Measurements from ENCODE around the gene ASPM.

Gene ASPM

GRCh38 chr1:197080323-197080722 lies 66.1 kb downstream of the ASPM start:
- ChIA-PET POLR2A (no interaction called here), CTCF (no interaction called here)
- TF ChIP-seq, protein P1, sequence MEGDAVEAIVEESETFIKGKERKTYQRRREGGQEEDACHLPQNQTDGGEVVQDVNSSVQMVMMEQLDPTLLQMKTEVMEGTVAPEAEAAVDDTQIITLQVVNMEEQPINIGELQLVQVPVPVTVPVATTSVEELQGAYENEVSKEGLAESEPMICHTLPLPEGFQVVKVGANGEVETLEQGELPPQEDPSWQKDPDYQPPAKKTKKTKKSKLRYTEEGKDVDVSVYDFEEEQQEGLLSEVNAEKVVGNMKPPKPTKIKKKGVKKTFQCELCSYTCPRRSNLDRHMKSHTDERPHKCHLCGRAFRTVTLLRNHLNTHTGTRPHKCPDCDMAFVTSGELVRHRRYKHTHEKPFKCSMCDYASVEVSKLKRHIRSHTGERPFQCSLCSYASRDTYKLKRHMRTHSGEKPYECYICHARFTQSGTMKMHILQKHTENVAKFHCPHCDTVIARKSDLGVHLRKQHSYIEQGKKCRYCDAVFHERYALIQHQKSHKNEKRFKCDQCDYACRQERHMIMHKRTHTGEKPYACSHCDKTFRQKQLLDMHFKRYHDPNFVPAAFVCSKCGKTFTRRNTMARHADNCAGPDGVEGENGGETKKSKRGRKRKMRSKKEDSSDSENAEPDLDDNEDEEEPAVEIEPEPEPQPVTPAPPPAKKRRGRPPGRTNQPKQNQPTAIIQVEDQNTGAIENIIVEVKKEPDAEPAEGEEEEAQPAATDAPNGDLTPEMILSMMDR (IDR thresholded peaks at IDR 0.05; ENCODE audit: control extremely low read depth, extremely low read depth, low read depth, missing control alignments), result no peak
- DNase-seq (ENCODE audit: extremely low spot score), result no peak

DNA sequence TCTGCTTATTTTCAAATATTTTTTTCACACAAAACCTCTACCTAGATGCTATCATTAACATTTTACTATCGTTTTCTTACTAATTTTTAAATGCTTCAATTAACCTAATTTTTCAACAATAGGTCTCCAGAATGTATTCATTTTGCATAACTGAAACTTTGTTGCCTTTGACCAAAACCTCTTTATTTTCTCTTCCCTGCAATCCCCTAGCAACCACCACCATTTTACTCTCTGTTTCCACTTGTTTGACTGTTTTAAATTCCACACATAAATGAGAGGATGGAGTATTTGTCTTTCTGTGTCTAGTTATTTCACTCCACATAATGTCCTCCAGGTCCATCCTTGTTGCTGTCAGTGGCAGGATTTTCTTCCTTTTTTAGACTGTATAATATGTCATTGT lies 69.9 kb downstream of the ASPM start:
- ChIA-PET CTCF (no interaction called here), POLR2A (no interaction called here)
- no peak for DNase-seq (ENCODE audit: extremely low spot score)
- TF ChIP-seq, protein P1 (IDR thresholded peaks at IDR 0.05; ENCODE audit: control extremely low read depth, extremely low read depth, low read depth, missing control alignments), result no peak

DNA sequence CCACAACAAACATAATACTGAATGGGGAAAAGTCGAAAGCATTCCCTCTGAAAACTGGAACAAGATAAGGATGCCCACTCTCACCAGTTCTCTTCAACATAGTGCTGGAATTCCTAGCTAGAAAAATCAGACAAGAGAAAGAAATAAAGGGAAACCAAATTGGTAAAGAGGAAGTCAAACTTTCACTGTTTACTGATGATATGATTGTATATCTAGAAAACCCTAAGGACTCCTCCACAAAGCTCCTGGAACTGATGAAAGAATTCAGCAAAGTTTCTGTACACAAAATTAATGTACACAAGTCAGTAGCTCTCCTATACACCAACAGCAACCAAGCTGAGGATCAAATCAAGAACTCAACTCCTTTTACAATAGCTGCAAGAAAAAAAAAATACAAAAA lies 72.5 kb downstream of the ASPM start:
- TF ChIP-seq, protein P1 (IDR thresholded peaks at IDR 0.05; ENCODE audit: control extremely low read depth, extremely low read depth, low read depth, missing control alignments), result no peak
- ChIA-PET POLR2A (no interaction called here), CTCF (no interaction called here)
- no peak for DNase-seq (ENCODE audit: extremely low spot score)

- ChIA-PET CTCF (no interaction called here), POLR2A (no interaction called here)
- DNase-seq (ENCODE audit: extremely low spot score), result no peak
- TF ChIP-seq, protein P1 (IDR thresholded peaks at IDR 0.05; ENCODE audit: control extremely low read depth, extremely low read depth, low read depth, missing control alignments), result no peak
Measured at GRCh38 chr1:197067457-197067818, 79.0 kb downstream of the ASPM start.

DNA sequence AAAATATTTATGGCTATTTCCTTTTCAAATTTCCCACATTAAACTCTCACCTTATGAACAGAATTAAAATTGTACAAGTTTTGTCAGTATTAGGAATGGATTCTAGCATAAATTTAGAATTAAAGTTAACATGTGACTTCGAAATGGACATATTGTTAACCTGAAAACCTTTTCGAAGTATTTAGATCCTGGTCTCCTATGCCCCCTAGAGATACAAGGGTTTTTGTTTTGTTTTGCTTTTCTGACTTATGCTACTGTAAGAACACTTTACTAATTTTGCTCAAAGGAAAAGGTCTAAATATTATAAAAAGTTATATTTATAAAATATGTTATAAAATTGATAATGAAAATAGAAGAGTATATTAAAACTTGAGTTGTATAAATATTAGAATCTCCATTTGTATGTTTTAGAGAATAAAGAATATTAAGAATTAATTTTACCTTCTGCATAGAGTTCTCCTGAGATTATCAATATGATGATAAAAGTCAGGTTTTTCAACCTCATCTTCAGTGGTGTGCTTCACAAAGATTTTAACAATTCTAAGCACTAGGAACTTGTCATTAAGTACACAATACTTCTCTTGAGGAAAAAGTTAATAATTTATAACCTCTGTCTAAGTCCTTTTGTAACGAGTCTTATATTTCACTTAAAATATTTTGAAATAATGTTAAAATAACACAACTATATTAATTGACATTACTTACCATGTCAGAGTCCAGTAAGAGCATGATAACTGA lies 79.6 kb downstream of the ASPM start, which contains the start of gene F13B:
TSS of gene F13B (minus strand) at position 542 of the 738 bp plus-strand sequence. CDS start at position 505, 37 bp downstream.
- TF ChIP-seq, protein P1 (IDR thresholded peaks at IDR 0.05; ENCODE audit: control extremely low read depth, extremely low read depth, low read depth, missing control alignments), result no peak
- DNase-seq (ENCODE audit: extremely low spot score), result no peak
- ChIA-PET POLR2A (no interaction called here), CTCF (interaction anchor here (1.5 kb wide), 1 partner anchor 20 kb away, joined by 4 read pairs; no protein-coding TSS in a partner anchor)

DNA sequence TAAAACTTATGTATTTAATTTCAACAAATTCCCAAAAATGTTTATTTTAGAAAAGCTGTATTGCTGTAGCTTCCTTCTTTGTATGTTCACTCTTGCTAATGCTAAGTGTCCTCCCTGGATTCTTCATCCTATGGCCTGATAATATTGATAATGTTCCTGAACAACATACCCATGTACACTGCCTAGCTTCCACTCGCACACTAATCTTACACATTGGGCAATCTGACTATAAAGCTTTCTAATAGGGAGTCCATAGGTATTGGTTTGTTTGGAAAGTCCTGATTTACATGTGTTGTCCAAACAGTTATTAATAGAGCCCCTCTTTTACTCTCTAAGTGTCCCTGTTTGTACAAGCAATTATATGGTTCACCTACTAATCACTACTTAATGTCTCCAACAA lies 80.2 kb downstream of the ASPM start:
- CTCF ChIA-PET, result interaction anchor here (1.2 to 1.5 kb wide), 2 partner anchors 9 to 19 kb away, joined by 3 to 4 read pairs; no protein-coding TSS in a partner anchor
- TF ChIP-seq, protein P1 (IDR thresholded peaks at IDR 0.05; ENCODE audit: control extremely low read depth, extremely low read depth, low read depth, missing control alignments), result no peak
- no peak for DNase-seq (ENCODE audit: extremely low spot score)
- POLR2A ChIA-PET, result no interaction called here

Data from GM10248 (cell line).